ENCODE results near the gene ODF4. TPM values are rescaled to one million over a fixed set of nuclear protein-coding genes. Genes with fewer than 3 reads are reported as not detected.
A peak's percentile ranks its signal among the peaks of the same experiment; 100 is the strongest.

ODF4 gene
- total RNA-seq, 1 donor from 2014 or later = not detected

GRCh38 chr17:8357910-8358309 is 18.3 kb downstream of the ODF4 start:
- Histone ChIP-seq H3K27me3 (ENCODE audit: control insufficient read depth, insufficient read depth, low read length) (no peaks in the 10 kb centered on the region), H3K36me3 (ENCODE audit: control insufficient read depth, insufficient read depth, low read length) (no peaks in the 10 kb centered on the region), H3K4me3 (ENCODE audit: low read depth, low read length) (no peak overlapping the region)
- DNase-seq (ENCODE audit: low read depth) = no peak
- no peak for TF ChIP-seq CTCF (IDR thresholded peaks at IDR 0.05; ENCODE audit: insufficient read depth, low read length, poor library complexity, severe bottlenecking)

GRCh38 chr17:8359769-8360168 is 20.1 kb downstream of the ODF4 start:
- H3K27me3 ChIP-seq (ENCODE audit: control insufficient read depth, insufficient read depth, low read length) = no peaks in the 10 kb centered on the region
- TF ChIP-seq CTCF (IDR thresholded peaks at IDR 0.05; ENCODE audit: insufficient read depth, low read length, poor library complexity, severe bottlenecking) = no peak
- DNase-seq (ENCODE audit: low read depth) = peak; percentile 76
- no peaks in the 10 kb centered on the region for H3K36me3 ChIP-seq (ENCODE audit: control insufficient read depth, insufficient read depth, low read length)
- H3K4me3 ChIP-seq (ENCODE audit: low read depth, low read length) = no peak overlapping the region

DNA sequence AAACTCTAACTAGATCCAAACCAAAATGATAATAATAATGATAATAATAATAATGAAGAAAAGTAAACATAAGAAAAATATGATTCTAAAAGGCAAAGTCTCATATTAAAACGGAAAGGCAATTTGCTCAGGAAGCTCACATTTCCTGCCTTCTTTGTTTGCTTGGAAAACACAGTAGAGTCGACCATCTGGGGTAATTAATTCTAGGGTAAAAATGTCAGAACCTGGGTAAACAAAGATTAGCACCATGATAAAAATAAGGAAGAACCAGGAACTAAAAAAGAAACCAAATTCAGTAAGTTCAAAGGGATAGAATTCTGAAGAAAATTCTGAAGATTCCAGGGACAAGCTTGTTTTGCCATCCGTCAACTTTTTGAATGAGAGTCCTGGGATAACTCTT is 20.6 kb downstream of the ODF4 start:
- H3K27me3 ChIP-seq (ENCODE audit: control insufficient read depth, insufficient read depth, low read length) = no peaks in the 10 kb centered on the region
- no peak overlapping the region for H3K4me3 ChIP-seq (ENCODE audit: low read depth, low read length)
- no peaks in the 10 kb centered on the region for H3K36me3 ChIP-seq (ENCODE audit: control insufficient read depth, insufficient read depth, low read length)
- no peak for DNase-seq (ENCODE audit: low read depth)
- no peak for TF ChIP-seq CTCF (IDR thresholded peaks at IDR 0.05; ENCODE audit: insufficient read depth, low read length, poor library complexity, severe bottlenecking)

DNA sequence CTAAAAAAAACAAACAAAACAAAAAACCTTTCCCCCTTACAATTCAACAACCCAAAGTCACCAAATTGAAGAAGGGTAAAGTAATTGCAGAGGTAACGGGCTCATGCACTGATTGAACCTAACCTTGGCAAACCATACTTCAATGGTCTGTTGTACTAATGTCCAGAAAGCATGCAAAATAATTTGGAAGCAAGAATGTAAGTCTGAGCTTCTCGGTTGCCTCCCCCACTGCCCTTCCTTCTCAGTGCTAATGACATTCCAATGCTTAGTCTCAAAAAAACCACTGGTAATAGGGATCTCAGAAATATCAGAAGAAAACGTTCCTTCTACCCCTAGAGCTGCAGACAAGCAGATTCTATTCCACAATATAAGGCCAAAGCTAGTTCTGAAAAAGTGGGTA is 21.1 kb downstream of the ODF4 start:
- Histone ChIP-seq H3K4me3 (ENCODE audit: low read depth, low read length) (no peak overlapping the region), H3K36me3 (ENCODE audit: control insufficient read depth, insufficient read depth, low read length) (no peaks in the 10 kb centered on the region), H3K27me3 (ENCODE audit: control insufficient read depth, insufficient read depth, low read length) (no peaks in the 10 kb centered on the region)
- DNase-seq (ENCODE audit: low read depth) = no peak
- TF ChIP-seq CTCF (IDR thresholded peaks at IDR 0.05; ENCODE audit: insufficient read depth, low read length, poor library complexity, severe bottlenecking) = no peak

GRCh38 chr17:8362651-8363332 is 23.2 kb downstream of the ODF4 start:
- no peak for TF ChIP-seq CTCF (IDR thresholded peaks at IDR 0.05; ENCODE audit: insufficient read depth, low read length, poor library complexity, severe bottlenecking)
- H3K36me3 ChIP-seq (ENCODE audit: control insufficient read depth, insufficient read depth, low read length) = no peaks in the 10 kb centered on the region
- no peaks in the 10 kb centered on the region for H3K27me3 ChIP-seq (ENCODE audit: control insufficient read depth, insufficient read depth, low read length)
- no peak for DNase-seq (ENCODE audit: low read depth)
- no peak overlapping the region for H3K4me3 ChIP-seq (ENCODE audit: low read depth, low read length)

DNA sequence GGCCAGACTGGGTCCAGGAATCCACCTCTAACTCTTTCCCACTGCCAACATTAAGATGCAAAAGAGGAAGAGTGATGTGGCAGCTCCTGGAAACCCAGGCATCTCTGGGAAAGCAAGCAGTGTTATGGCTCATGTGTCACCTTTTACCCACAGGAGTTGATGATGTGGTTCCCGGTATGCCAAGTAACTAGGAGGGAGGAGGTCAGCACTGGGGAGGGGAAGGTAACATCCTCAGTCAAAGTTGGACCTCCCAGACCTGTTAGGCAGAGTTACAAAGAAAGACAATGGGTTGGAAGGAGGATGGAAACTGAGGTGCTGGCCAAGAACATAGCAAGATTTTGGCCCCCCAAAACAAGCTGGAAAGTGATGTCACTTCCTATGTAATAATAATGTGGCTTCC is 25.5 kb downstream of the ODF4 start:
- DNase-seq (ENCODE audit: low read depth) = no peak

More for the DNA sequence above, 25.5 kb downstream of the ODF4 start:
- no peak for TF ChIP-seq CTCF (IDR thresholded peaks at IDR 0.05; ENCODE audit: insufficient read depth, low read length, poor library complexity, severe bottlenecking)
- no peak overlapping the region for H3K4me3 ChIP-seq (ENCODE audit: low read depth, low read length)
- no peaks in the 10 kb centered on the region for H3K27me3 ChIP-seq (ENCODE audit: control insufficient read depth, insufficient read depth, low read length)
- H3K36me3 ChIP-seq (ENCODE audit: control insufficient read depth, insufficient read depth, low read length) = no peaks in the 10 kb centered on the region
